GM23338 (cell line): ENCODE data around the gene KRT17.

Experiments used
- EZH2 ChIP-seq: fragments of 200-600 bp; sonication (generic); IDR thresholded peaks from one replicate; pipeline ENCODE4 v1.8.0; 2017; ENCODE audit warnings: antibody characterized with exemption, mild to moderate bottlenecking, low read depth; ENCODE audit not compliant: unreplicated experiment
- JUNB ChIP-seq: IDR thresholded peaks from one replicate; pipeline ENCODE4 v1.6.1; 2016; ENCODE audit warnings: antibody characterized with exemption; ENCODE audit not compliant: unreplicated experiment
- ZNF331 ChIP-seq: fragments of 250-450 bp; sonication (Bioruptor Pico); IDR thresholded peaks from 2 replicates; pipeline ENCODE4 v1.5.0; 2020; ENCODE audit warnings: low read depth, mild to moderate bottlenecking, moderate library complexity
- TF ChIP-seq, protein P1 (sequence below), 2 experiments: fragments of 200-600 bp in 1 of 2; sonication (generic) in 1 of 2; conservative IDR thresholded peaks; 2 replicates each; pipeline versions ENCODE4 v1.5.1 to v1.6.1; 2016 to 2017; ENCODE audit warnings: antibody characterized with exemption in 2 of 2, low read depth in 2 of 2, mild to moderate bottlenecking in 2 of 2, moderate library complexity in 1 of 2
- TF ChIP-seq, protein P2 (sequence below): IDR thresholded peaks from one replicate; pipeline ENCODE4 v1.6.1; 2018; ENCODE audit warnings: antibody characterized with exemption; ENCODE audit not compliant: unreplicated experiment

DNA sequence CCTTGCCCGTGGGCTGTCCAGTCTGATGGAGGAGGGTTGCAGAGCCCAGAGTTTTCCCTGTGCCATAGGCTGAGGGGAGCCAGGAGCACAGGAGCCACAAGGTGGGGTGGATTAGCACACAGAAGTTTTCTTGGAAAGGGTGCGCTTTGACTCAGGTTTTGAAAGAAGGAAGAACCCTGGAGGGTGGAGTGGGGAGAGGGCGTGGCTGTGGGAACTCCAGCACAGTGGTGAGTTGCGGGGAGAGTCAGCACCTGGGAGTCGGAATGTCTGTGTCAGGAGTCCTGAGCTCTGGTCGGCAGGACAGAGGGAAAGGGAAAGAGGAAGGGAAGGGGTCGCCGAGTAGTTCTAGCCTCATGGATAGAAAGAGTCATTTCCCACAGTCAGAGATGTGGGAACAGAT lies 28.8 kb downstream of the KRT17 start:
- TF ChIP-seq EZH2 (no peak), JUNB (no peak), ZNF331 (no peak)
- TF ChIP-seq, protein P1, sequence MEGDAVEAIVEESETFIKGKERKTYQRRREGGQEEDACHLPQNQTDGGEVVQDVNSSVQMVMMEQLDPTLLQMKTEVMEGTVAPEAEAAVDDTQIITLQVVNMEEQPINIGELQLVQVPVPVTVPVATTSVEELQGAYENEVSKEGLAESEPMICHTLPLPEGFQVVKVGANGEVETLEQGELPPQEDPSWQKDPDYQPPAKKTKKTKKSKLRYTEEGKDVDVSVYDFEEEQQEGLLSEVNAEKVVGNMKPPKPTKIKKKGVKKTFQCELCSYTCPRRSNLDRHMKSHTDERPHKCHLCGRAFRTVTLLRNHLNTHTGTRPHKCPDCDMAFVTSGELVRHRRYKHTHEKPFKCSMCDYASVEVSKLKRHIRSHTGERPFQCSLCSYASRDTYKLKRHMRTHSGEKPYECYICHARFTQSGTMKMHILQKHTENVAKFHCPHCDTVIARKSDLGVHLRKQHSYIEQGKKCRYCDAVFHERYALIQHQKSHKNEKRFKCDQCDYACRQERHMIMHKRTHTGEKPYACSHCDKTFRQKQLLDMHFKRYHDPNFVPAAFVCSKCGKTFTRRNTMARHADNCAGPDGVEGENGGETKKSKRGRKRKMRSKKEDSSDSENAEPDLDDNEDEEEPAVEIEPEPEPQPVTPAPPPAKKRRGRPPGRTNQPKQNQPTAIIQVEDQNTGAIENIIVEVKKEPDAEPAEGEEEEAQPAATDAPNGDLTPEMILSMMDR (conservative IDR thresholded peaks at IDR 0.05; ENCODE audit: low read depth in 2 of 2), result no peak
- TF ChIP-seq, protein P2, sequence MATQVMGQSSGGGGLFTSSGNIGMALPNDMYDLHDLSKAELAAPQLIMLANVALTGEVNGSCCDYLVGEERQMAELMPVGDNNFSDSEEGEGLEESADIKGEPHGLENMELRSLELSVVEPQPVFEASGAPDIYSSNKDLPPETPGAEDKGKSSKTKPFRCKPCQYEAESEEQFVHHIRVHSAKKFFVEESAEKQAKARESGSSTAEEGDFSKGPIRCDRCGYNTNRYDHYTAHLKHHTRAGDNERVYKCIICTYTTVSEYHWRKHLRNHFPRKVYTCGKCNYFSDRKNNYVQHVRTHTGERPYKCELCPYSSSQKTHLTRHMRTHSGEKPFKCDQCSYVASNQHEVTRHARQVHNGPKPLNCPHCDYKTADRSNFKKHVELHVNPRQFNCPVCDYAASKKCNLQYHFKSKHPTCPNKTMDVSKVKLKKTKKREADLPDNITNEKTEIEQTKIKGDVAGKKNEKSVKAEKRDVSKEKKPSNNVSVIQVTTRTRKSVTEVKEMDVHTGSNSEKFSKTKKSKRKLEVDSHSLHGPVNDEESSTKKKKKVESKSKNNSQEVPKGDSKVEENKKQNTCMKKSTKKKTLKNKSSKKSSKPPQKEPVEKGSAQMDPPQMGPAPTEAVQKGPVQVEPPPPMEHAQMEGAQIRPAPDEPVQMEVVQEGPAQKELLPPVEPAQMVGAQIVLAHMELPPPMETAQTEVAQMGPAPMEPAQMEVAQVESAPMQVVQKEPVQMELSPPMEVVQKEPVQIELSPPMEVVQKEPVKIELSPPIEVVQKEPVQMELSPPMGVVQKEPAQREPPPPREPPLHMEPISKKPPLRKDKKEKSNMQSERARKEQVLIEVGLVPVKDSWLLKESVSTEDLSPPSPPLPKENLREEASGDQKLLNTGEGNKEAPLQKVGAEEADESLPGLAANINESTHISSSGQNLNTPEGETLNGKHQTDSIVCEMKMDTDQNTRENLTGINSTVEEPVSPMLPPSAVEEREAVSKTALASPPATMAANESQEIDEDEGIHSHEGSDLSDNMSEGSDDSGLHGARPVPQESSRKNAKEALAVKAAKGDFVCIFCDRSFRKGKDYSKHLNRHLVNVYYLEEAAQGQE, result no peak
